ENCODE measurements around the gene SAMM50.

Gene SAMM50

GRCh38 chr22:44028091-44028490 lies 72.8 kb downstream of the SAMM50 start:
- DNase-seq (ENCODE audit: low read depth, low spot score) = no peak

DNA sequence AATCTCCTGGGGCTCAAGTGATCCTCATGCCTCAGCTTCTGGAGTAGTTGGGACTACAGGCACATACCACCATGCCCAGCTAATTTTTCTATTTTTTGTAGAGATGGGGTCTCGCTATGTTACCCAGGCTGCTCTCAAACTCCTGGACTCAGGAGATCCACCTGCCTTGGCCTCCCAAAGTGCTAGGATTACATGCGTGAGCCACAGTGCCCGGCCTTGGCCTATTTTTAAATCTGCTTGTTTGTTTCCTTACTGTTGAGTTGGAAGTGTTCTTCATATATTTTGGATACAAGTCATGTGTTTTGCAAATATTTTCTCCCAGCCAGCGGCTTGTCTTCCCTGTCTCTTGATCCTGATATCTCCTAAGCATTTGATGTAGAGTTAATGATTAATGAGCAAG lies 73.8 kb downstream of the SAMM50 start:
- DNase-seq (ENCODE audit: low read depth, low spot score) = no peak

- DNase-seq (ENCODE audit: low read depth, low spot score) = no peak
Observed at GRCh38 chr22:44030051-44030701, 74.9 kb downstream of the SAMM50 start.

GRCh38 chr22:44030702-44031082 lies 75.5 kb downstream of the SAMM50 start:
- DNase-seq (ENCODE audit: low read depth, low spot score) = no peak

DNA sequence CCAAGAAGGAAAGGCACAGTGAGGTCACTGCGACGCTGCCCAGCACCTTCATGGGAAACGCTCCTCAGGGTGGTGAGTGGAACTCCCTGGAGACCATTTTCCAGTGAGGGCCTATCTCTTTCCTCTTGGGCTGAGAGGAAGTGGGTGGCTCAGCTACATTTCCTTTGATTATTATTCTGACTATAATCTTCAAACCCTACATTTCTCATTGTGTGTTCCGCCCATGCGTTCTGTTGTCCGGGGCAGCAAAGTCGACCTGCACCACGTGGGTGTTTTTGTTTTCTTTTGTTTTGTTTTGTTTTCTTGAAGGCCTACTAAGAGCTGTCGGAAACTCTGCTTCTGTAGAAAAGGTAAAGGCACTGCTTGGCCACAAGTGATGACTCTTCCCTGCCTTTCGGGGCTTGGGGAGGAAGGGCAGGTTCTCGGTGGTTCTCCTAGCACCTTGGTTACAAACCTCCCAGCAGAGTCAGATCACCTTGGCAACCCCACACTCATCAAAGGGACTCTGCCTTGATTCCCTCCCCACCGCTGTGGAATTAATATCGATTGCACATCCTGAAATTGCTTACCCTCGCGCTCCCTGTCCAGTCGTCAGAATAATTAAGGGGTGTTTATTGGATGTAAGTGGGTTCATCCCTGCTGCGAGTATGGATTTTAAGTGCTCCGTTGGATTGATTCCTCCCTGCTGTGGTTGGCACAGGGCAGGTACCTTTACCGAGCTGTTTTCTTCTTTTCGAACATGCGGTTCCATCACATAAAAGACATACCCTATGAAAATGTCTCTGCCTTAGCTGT lies 76.1 kb downstream of the SAMM50 start:
- no peak for DNase-seq (ENCODE audit: low read depth, low spot score)

GRCh38 chr22:44032126-44032730 lies 77.0 kb downstream of the SAMM50 start:
- DNase-seq (ENCODE audit: low read depth, low spot score) = no peak

GRCh38 chr22:44033287-44033686 lies 78.0 kb downstream of the SAMM50 start:
- no peak for DNase-seq (ENCODE audit: low read depth, low spot score)

DNA sequence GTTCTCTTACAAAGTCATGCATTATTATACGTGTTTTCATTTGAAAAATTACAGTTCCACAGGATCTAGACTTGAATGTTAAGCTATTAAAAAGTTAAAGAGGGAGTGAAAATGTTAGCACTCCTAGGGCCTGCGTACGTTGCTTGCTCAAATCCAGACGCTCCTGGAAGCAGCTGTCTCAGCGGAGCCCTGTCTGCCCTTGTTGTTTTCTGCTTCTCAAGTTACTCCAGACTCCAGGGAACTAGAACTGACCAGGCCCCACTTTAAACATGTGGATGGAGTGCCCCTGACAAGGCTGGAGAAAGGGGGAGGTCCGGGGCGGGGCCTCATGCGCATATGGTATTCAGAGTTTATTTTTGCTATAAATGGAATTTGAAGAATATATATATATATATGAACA lies 78.5 kb downstream of the SAMM50 start:
- no peak for DNase-seq (ENCODE audit: low read depth, low spot score)

DNA sequence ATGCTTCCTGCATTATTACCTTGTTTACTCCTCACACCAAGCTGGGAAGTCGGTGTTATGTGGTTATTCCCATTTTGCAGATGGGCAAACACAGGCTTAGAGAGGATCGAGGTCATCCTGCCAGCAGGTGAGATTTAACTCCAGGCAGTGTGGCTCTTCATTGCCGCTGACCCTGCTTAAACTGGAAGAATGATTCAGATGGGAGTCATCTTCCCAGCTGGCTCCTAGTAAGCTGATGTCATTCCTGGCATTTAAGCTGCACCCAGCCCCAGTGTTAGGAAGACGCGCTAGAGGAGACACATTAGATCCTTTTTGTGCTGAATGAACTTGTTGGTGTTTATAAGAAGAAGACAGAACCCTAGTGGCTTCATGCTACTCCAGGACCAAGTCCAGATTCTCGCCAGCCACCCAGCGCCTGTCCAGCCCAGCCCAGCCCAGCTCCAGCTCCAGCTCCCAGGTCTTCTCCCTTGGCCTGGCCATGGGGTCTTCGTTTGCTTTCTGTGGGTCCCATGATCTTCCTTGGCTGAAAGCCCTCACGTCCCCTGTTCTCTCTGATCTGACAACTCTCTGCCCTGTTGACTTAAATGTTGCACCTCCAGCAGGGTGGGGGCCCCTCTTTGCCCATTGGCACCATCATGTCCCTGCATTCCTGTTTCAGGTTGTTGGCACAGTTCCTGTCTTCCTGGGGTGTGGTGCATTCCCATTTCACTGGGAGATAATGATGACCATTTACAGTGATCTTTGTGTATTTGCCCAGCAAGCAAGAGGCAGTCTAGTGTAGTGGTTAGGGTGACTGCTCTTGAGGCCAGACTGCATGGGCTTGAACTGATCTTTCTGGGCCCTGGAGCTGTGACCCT lies 82.5 kb downstream of the SAMM50 start:
- DNase-seq (ENCODE audit: low read depth, low spot score) = no peak

DNA sequence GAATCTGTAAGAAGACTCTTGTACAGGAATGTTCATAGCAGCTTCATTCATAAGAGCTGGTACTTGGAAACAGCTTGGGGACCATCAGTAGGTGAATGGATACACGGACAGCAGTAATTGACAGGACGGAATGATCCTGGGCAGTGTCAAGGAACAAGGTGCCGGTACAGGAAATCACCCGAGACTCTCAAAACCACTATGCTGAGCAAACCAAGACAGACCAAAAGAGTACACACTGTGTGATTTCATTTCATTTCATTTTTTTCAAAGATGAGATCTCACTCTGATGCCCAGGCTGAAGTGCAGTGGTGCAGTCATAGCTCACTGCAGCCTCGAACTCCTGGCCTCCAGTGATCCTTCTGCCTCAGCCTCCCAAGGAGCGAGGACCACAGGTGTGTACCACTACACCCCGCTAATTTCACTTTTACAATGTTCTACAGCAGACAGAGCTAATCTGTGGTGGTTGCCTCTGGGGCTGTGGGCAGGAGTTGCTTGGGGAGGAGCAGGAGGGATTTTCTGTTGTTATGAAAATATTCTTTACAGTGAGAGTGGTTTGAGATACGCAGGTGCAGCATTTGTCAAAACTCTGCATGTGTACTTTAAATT lies 84.4 kb downstream of the SAMM50 start:
- DNase-seq (ENCODE audit: low read depth, low spot score) = no peak

- no peak for DNase-seq (ENCODE audit: low read depth, low spot score)
Observed at GRCh38 chr22:44042249-44043218, 87.3 kb downstream of the SAMM50 start.

- no peak for DNase-seq (ENCODE audit: low read depth, low spot score)
Observed at GRCh38 chr22:44045145-44045544, 89.9 kb downstream of the SAMM50 start.
